Measurements from ENCODE around the gene PAK5. TPM values are rescaled to one million over a fixed set of nuclear protein-coding genes. Genes with fewer than 3 reads are reported as not detected.

Gene PAK5
- total and polyA plus RNA-seq, 2 experiments from 2014 or later = 0.57 to 1.1 TPM

DNA sequence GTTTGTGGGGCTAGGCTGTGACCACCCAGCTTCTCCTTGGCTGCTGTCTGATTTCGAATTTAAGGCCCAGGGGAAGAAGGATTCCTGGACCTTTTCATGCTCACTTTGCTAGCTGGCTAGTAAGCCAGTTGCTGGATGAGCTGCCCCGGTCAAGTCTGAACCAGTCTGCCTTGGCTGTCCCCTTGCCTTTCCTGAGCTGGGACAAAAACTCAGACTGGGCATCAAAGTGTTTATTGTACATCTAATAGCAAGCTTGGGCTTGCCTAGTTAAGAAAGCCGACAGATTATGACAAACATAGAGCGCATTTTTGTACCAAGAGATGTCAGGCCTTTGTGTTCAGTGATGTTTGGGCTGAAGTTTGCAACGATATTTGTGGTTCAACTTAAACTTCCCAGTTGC, 750 bp upstream of the PAK5 start:
- no peak for ATAC-seq
- peaks cover 22% of the 10 kb centered on the region for H3K27me3 ChIP-seq (ENCODE audit: insufficient read depth)
- peak overlapping the region; percentile 98 for H2AFZ ChIP-seq
- Mint-ChIP-seq H3K27me3 (ENCODE audit: insufficient read depth, low read depth, poor library complexity) (peaks cover 11% of the 10 kb centered on the region), H3K4me3 (peak overlapping the region; percentile 78), H3K27ac (peak overlapping the region; percentile 63; the same call in 1 of the 2 replicates), H3K36me3 (ENCODE audit: low read depth) (no peaks in the 10 kb centered on the region), H3K9me3 (no peaks in the 10 kb centered on the region), H3K4me1 (peaks cover 11% of the 10 kb centered on the region)
- 0 out of 2 replicates have a peak overlapping the region, but pooled peaks have one; percentile 37 for H3K27ac ChIP-seq (ENCODE audit: low read depth)
- peaks cover 13% of the 10 kb centered on the region; the same call in 1 of the 2 replicates for H3K4me1 ChIP-seq (ENCODE audit: insufficient read depth)
- H3K9me2 ChIP-seq (ENCODE audit: insufficient read depth) = no peaks in the 10 kb centered on the region
- no peaks in the 10 kb centered on the region; the same call in 1 of the 2 replicates for H3F3A ChIP-seq (replicated peaks; ENCODE audit: low read depth)
- peak overlapping the region; percentile 76 for H3K4me2 ChIP-seq
- H3K4me3 ChIP-seq = peak overlapping the region; percentile 80
- no peak for TF ChIP-seq EZH2phosphoT487 (IDR thresholded peaks at IDR 0.05; ENCODE audit: unreplicated experiment)
- no peak for TF ChIP-seq JUNB (IDR thresholded peaks at IDR 0.05; ENCODE audit: unreplicated experiment)
- TF ChIP-seq NANOG (IDR thresholded peaks at IDR 0.05; ENCODE audit: borderline replicate concordance) = no peak
- no peak for TF ChIP-seq ZNF114 (CRISPR knock-in tag; IDR thresholded peaks at IDR 0.05)
- no peak for TF ChIP-seq ZNF331 (CRISPR knock-in tag; IDR thresholded peaks at IDR 0.05; ENCODE audit: low read depth)
- TF ChIP-seq, protein P1, sequence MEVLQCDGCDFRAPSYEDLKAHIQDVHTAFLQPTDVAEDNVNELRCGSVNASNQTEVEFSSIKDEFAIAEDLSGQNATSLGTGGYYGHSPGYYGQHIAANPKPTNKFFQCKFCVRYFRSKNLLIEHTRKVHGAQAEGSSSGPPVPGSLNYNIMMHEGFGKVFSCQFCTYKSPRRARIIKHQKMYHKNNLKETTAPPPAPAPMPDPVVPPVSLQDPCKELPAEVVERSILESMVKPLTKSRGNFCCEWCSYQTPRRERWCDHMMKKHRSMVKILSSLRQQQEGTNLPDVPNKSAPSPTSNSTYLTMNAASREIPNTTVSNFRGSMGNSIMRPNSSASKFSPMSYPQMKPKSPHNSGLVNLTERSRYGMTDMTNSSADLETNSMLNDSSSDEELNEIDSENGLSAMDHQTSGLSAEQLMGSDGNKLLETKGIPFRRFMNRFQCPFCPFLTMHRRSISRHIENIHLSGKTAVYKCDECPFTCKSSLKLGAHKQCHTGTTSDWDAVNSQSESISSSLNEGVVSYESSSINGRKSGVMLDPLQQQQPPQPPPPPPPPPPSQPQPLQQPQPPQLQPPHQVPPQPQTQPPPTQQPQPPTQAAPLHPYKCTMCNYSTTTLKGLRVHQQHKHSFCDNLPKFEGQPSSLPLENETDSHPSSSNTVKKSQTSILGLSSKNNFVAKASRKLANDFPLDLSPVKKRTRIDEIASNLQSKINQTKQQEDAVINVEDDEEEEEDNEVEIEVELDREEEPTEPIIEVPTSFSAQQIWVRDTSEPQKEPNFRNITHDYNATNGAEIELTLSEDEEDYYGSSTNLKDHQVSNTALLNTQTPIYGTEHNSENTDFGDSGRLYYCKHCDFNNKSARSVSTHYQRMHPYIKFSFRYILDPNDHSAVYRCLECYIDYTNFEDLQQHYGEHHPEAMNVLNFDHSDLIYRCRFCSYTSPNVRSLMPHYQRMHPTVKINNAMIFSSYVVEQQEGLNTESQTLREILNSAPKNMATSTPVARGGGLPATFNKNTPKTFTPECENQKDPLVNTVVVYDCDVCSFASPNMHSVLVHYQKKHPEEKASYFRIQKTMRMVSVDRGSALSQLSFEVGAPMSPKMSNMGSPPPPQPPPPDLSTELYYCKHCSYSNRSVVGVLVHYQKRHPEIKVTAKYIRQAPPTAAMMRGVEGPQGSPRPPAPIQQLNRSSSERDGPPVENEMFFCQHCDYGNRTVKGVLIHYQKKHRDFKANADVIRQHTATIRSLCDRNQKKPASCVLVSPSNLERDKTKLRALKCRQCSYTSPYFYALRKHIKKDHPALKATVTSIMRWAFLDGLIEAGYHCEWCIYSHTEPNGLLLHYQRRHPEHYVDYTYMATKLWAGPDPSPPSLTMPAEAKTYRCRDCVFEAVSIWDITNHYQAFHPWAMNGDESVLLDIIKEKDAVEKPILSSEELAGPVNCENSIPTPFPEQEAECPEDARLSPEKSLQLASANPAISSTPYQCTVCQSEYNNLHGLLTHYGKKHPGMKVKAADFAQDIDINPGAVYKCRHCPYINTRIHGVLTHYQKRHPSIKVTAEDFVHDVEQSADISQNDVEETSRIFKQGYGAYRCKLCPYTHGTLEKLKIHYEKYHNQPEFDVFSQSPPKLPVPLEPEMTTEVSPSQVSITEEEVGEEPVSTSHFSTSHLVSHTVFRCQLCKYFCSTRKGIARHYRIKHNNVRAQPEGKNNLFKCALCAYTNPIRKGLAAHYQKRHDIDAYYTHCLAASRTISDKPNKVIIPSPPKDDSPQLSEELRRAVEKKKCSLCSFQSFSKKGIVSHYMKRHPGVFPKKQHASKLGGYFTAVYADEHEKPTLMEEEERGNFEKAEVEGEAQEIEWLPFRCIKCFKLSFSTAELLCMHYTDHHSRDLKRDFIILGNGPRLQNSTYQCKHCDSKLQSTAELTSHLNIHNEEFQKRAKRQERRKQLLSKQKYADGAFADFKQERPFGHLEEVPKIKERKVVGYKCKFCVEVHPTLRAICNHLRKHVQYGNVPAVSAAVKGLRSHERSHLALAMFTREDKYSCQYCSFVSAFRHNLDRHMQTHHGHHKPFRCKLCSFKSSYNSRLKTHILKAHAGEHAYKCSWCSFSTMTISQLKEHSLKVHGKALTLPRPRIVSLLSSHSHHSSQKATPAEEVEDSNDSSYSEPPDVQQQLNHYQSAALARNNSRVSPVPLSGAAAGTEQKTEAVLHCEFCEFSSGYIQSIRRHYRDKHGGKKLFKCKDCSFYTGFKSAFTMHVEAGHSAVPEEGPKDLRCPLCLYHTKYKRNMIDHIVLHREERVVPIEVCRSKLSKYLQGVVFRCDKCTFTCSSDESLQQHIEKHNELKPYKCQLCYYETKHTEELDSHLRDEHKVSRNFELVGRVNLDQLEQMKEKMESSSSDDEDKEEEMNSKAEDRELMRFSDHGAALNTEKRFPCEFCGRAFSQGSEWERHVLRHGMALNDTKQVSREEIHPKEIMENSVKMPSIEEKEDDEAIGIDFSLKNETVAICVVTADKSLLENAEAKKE (CRISPR knock-in tag; IDR thresholded peaks at IDR 0.05) = no peak
- no peak for TF ChIP-seq CTCF (conservative IDR thresholded peaks at IDR 0.05; ENCODE audit: low read depth in 2 of 2)
- no peak for TF ChIP-seq CREB1 (CRISPR knock-in tag; IDR thresholded peaks at IDR 0.05; ENCODE audit: low read depth)
- TF ChIP-seq, protein P2, sequence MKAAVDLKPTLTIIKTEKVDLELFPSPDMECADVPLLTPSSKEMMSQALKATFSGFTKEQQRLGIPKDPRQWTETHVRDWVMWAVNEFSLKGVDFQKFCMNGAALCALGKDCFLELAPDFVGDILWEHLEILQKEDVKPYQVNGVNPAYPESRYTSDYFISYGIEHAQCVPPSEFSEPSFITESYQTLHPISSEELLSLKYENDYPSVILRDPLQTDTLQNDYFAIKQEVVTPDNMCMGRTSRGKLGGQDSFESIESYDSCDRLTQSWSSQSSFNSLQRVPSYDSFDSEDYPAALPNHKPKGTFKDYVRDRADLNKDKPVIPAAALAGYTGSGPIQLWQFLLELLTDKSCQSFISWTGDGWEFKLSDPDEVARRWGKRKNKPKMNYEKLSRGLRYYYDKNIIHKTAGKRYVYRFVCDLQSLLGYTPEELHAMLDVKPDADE (IDR thresholded peaks at IDR 0.05) = no peak
- TF ChIP-seq STAT1 (IDR thresholded peaks at IDR 0.05; ENCODE audit: unreplicated experiment) = no peak
- TF ChIP-seq POLR2AphosphoS5 (IDR thresholded peaks at IDR 0.05; ENCODE audit: low read depth) = no peak
- no peak for TF ChIP-seq REST (IDR thresholded peaks at IDR 0.05; ENCODE audit: unreplicated experiment)
- H3K36me3 ChIP-seq (ENCODE audit: insufficient read depth) = no peaks in the 10 kb centered on the region
- no peaks in the 10 kb centered on the region for H3K79me2 ChIP-seq (replicated peaks; ENCODE audit: insufficient read depth)
- no peaks in the 10 kb centered on the region; the same call in 1 of the 2 replicates for H4K20me1 ChIP-seq (replicated peaks; ENCODE audit: insufficient read depth)
- no peak for DNase-seq (ENCODE audit: low spot score)
